ENCODE results near the gene NFYA. TPM values are rescaled to one million over a fixed set of nuclear protein-coding genes. Genes with fewer than 3 reads are reported as not detected.
A peak's percentile ranks its signal among the peaks of the same experiment; 100 is the strongest.

The NFYA gene
- total and polyA plus RNA-seq, 2 of the 13 experiments (the other 11 are each of a cell fraction or from before 2014, with no cell fraction given), result 16.0 to 22.9 TPM

GRCh38 chr6:41073203-41073967 lies 611 bp downstream of the NFYA start (continued):
- 0 out of 2 replicates have a peak, but pooled peaks have one; percentile 63 for TF ChIP-seq ZXDC (CRISPR knock-in tag; IDR thresholded peaks at IDR 0.05)
- no peak for TF ChIP-seq ZNF879 (CRISPR knock-in tag; IDR thresholded peaks at IDR 0.05)
- TF ChIP-seq SIX1 (CRISPR knock-in tag; IDR thresholded peaks at IDR 0.05; ENCODE audit: borderline replicate concordance), result no peak
- no peak for TF ChIP-seq NFRKB (IDR thresholded peaks at IDR 0.05)
- TF ChIP-seq RFX5 (IDR thresholded peaks at IDR 0.05; ENCODE audit: low read depth, low read length), result no peak
- TF ChIP-seq ZNF17 (CRISPR knock-in tag; IDR thresholded peaks at IDR 0.05), result no peak
- no peak for TF ChIP-seq THRA (CRISPR knock-in tag; IDR thresholded peaks at IDR 0.05; ENCODE audit: borderline replicate concordance)
- no peak for TF ChIP-seq NFE2L1 (CRISPR knock-in tag; IDR thresholded peaks at IDR 0.05; ENCODE audit: borderline replicate concordance)
- peak; percentile 69; the same call in 1 of the 2 replicates for TF ChIP-seq SNAPC4 (CRISPR knock-in tag; IDR thresholded peaks at IDR 0.05)
- TF ChIP-seq FOXA3 (CRISPR knock-in tag; IDR thresholded peaks at IDR 0.05), result peak; percentile 39
- no peak; the same call in 1 of the 2 replicates for TF ChIP-seq AFF4 (CRISPR knock-in tag; IDR thresholded peaks at IDR 0.05)
- TF ChIP-seq SNAPC2 (CRISPR knock-in tag; IDR thresholded peaks at IDR 0.05), result 0 out of 2 replicates have a peak, but pooled peaks have one; percentile 26
- TF ChIP-seq ARNT (IDR thresholded peaks at IDR 0.05), result no peak
- TF ChIP-seq ZBTB26 (CRISPR knock-in tag; IDR thresholded peaks at IDR 0.05; ENCODE audit: borderline replicate concordance), result peak; percentile 46; the same call in 1 of the 2 replicates
